HepG2 (cell line): ENCODE data around the gene MDM4. TPM values are rescaled to one million over a fixed set of nuclear protein-coding genes. Genes with fewer than 3 reads are reported as not detected.

ENCODE experiments used
- ATAD3A ChIP-seq: sonication (generic); formaldehyde crosslinking; IDR thresholded peaks from 2 replicates; pipeline ENCODE4 v1.4.0; 2020; ENCODE audit warnings: missing genetic modification reagents
- CHD4 ChIP-seq: fragments of 200-600 bp; sonication (generic); IDR thresholded peaks from 2 replicates; pipeline ENCODE4 v1.7.0; 2017; ENCODE audit warnings: mild to moderate bottlenecking, low read length, borderline replicate concordance
- FLYWCH1 ChIP-seq: sonication (generic); formaldehyde crosslinking; IDR thresholded peaks from 2 replicates; pipeline ENCODE4 v1.8.1; 2023; ENCODE audit warnings: mild to moderate bottlenecking, missing genetic modification reagents
- LCORL ChIP-seq, 2 experiments: fragments of 450-650 bp in 1 of 2; sonication (generic) in 1 of 2; formaldehyde crosslinking in 1 of 2; IDR thresholded peaks; 2 replicates each; pipeline versions ENCODE4 v1.5.0 to v1.6.1; 2017 to 2020; ENCODE audit warnings: antibody characterized with exemption in 1 of 2, missing genetic modification reagents in 1 of 2
- NFE2 ChIP-seq: sonication (generic); formaldehyde crosslinking; IDR thresholded peaks from 2 replicates; pipeline ENCODE4 v1.4.0; 2020; ENCODE audit warnings: missing genetic modification reagents
- RFX3 ChIP-seq: IDR thresholded peaks from 2 replicates; pipeline ENCODE4 v1.6.1; 2016; ENCODE audit warnings: missing biosample characterization, missing genetic modification reagents
- ZNF343 ChIP-seq: sonication (generic); formaldehyde crosslinking; IDR thresholded peaks from 2 replicates; pipeline ENCODE4 v1.4.0; 2020; ENCODE audit warnings: mild to moderate bottlenecking, missing genetic modification reagents
- ZNF674 ChIP-seq: sonication (generic); formaldehyde crosslinking; IDR thresholded peaks from 2 replicates; pipeline ENCODE4 v1.5.0; 2020; ENCODE audit warnings: low read depth, mild to moderate bottlenecking, missing genetic modification reagents
- ZNF761 ChIP-seq: sonication (generic); formaldehyde crosslinking; conservative IDR thresholded peaks from 2 replicates; pipeline ENCODE4 v1.4.0; 2020; ENCODE audit warnings: mild to moderate bottlenecking, missing genetic modification reagents
- polyA plus RNA-seq, 8 experiments: library from polyadenylated mRNA; depleted of rRNA in 3 of 8; stranded (reverse) in 7 of 8; unstranded in 1 of 8; fragments of >200 nt; fragmentation: Illumina TruSeq in 4 of 8; extraction: Trizol in 4 of 8; gene quantifications; 2 replicates each; pipeline versions ENCODE4 v1.2.1 to v1.2.3, GENCODE V29; 2011 to 2016; ENCODE audit warnings: low read depth in 4 of 8, missing spikeins in 1 of 8, mixed read lengths in 1 of 8; ENCODE audit not compliant: insufficient read depth in 1 of 8
- total RNA-seq, 5 experiments: library from RNA; depleted of rRNA; stranded (reverse); fragments of >200 nt; fragmentation: Illumina TruSeq; extraction: Trizol; gene quantifications; 2 replicates each; pipeline ENCODE4 v1.2.3, GENCODE V29; 2016; ENCODE audit warnings: low read depth in 1 of 5
- TF ChIP-seq, protein P1 (sequence below): sonication (generic); formaldehyde crosslinking; IDR thresholded peaks from 2 replicates; pipeline ENCODE4 v1.9.0; 2022; ENCODE audit warnings: low read depth, missing genetic modification reagents
- TF ChIP-seq, protein P2 (sequence below): sonication (generic); formaldehyde crosslinking; IDR thresholded peaks from 2 replicates; pipeline ENCODE4 v1.8.0; 2022; ENCODE audit warnings: mild to moderate bottlenecking, missing genetic modification reagents, borderline replicate concordance
- TF ChIP-seq, protein P3 (sequence below): sonication (generic); formaldehyde crosslinking; conservative IDR thresholded peaks from 2 replicates; pipeline ENCODE4 v1.5.0; 2020; ENCODE audit warnings: missing genetic modification reagents
- TF ChIP-seq, protein P4 (sequence below): sonication (generic); formaldehyde crosslinking; IDR thresholded peaks from 2 replicates; pipeline ENCODE4 v1.5.1; 2020; ENCODE audit warnings: mild to moderate bottlenecking, moderate library complexity, missing genetic modification reagents
- TF ChIP-seq, protein P5 (sequence below): sonication (generic); formaldehyde crosslinking; IDR thresholded peaks from 2 replicates; pipeline ENCODE4 v1.8.1; 2023; ENCODE audit warnings: mild to moderate bottlenecking, missing genetic modification reagents
- TF ChIP-seq, protein P6 (sequence below): sonication (generic); formaldehyde crosslinking; IDR thresholded peaks from 2 replicates; pipeline ENCODE4 v1.5.1; 2020; ENCODE audit warnings: missing genetic modification reagents, mild to moderate bottlenecking, borderline replicate concordance
- TF ChIP-seq, protein P7 (sequence below): sonication (generic); formaldehyde crosslinking; IDR thresholded peaks from 2 replicates; pipeline ENCODE4 v1.5.0; 2020; ENCODE audit warnings: missing genetic modification reagents, mild to moderate bottlenecking, borderline replicate concordance

MDM4 gene
- total and polyA plus RNA-seq, 2 of the 13 experiments (the other 11 are each of a cell fraction or from before 2014, with no cell fraction given): 14.9 to 19.0 TPM

DNA sequence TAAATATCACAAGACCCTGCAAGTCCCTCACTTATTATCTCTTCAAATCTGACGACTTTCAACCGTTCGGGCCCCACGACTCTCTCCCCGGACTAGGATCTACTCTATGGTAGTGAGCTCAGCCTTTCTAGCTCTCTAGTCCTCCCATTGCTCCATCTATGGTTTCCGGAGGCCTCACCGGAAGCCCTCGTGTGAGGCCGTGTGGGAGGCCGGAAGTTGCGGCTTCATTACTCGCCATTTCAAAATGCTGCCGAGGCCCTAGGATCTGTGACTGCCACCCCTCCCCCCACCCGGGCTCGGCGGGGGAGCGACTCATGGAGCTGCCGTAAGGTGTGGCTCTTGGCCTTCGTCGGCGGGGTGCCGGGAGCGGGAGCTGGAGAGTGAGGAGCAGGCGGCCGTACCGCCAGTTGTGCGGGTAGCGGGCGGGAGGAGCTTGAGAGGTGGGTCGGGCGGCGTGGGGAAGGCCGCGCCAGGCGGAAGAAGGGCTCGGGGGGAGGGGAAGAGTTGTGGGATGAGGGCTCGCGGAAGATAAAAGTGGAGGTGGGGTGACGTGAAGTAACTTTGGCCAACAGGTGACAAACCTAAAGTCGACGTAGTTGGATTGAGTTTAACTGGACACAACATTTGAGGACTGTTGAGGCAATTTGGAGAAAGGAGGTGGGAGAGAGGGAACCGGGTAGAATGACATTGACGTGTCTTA lies at the start of gene MDM4 (continued):
- TF ChIP-seq ZNF343 (peak; percentile 95; the same call in 1 of the 2 replicates), NFE2 (CRISPR knock-in tag) (no peak), CHD4 (no peak), RFX3 (no peak), LCORL (IDR thresholded peaks at IDR 0.05) (peak; percentile 58), LCORL (CRISPR knock-in tag; IDR thresholded peaks at IDR 0.05) (peak; percentile 62), FLYWCH1 (CRISPR knock-in tag) (0 out of 2 replicates have a peak, but pooled peaks have one; percentile 7), ZNF674 (CRISPR knock-in tag) (no peak), ATAD3A (CRISPR knock-in tag) (peak; percentile 77), ZNF761 (CRISPR knock-in tag) (peak; percentile 78)
- TF ChIP-seq, protein P1, sequence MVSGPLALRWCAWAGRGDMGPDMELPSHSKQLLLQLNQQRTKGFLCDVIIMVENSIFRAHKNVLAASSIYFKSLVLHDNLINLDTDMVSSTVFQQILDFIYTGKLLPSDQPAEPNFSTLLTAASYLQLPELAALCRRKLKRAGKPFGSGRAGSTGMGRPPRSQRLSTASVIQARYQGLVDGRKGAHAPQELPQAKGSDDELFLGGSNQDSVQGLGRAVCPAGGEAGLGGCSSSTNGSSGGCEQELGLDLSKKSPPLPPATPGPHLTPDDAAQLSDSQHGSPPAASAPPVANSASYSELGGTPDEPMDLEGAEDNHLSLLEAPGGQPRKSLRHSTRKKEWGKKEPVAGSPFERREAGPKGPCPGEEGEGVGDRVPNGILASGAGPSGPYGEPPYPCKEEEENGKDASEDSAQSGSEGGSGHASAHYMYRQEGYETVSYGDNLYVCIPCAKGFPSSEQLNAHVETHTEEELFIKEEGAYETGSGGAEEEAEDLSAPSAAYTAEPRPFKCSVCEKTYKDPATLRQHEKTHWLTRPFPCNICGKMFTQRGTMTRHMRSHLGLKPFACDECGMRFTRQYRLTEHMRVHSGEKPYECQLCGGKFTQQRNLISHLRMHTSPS (CRISPR knock-in tag): no peak
- TF ChIP-seq, protein P2, sequence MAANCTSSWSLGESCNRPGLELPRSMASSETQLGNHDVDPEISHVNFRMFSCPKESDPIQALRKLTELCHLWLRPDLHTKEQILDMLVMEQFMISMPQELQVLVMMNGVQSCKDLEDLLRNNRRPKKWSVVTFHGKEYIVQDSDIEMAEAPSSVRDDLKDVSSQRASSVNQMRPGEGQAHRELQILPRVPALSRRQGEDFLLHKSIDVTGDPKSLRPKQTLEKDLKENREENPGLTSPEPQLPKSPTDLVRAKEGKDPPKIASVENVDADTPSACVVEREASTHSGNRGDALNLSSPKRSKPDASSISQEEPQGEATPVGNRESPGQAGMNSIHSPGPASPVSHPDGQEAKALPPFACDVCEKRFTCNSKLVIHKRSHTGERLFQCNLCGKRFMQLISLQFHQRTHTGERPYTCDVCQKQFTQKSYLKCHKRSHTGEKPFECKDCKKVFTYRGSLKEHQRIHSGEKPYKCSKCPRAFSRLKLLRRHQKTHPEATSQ (CRISPR knock-in tag): peak; percentile 82; the same call in 1 of the 2 replicates
- TF ChIP-seq, protein P3, sequence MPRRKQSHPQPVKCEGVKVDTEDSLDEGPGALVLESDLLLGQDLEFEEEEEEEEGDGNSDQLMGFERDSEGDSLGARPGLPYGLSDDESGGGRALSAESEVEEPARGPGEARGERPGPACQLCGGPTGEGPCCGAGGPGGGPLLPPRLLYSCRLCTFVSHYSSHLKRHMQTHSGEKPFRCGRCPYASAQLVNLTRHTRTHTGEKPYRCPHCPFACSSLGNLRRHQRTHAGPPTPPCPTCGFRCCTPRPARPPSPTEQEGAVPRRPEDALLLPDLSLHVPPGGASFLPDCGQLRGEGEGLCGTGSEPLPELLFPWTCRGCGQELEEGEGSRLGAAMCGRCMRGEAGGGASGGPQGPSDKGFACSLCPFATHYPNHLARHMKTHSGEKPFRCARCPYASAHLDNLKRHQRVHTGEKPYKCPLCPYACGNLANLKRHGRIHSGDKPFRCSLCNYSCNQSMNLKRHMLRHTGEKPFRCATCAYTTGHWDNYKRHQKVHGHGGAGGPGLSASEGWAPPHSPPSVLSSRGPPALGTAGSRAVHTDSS (CRISPR knock-in tag): no peak
- TF ChIP-seq, protein P4, sequence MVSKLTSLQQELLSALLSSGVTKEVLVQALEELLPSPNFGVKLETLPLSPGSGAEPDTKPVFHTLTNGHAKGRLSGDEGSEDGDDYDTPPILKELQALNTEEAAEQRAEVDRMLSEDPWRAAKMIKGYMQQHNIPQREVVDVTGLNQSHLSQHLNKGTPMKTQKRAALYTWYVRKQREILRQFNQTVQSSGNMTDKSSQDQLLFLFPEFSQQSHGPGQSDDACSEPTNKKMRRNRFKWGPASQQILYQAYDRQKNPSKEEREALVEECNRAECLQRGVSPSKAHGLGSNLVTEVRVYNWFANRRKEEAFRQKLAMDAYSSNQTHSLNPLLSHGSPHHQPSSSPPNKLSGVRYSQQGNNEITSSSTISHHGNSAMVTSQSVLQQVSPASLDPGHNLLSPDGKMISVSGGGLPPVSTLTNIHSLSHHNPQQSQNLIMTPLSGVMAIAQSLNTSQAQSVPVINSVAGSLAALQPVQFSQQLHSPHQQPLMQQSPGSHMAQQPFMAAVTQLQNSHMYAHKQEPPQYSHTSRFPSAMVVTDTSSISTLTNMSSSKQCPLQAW (CRISPR knock-in tag): peak; percentile 74
- TF ChIP-seq, protein P5, sequence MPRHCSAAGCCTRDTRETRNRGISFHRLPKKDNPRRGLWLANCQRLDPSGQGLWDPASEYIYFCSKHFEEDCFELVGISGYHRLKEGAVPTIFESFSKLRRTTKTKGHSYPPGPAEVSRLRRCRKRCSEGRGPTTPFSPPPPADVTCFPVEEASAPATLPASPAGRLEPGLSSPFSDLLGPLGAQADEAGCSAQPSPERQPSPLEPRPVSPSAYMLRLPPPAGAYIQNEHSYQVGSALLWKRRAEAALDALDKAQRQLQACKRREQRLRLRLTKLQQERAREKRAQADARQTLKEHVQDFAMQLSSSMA (CRISPR knock-in tag): peak; percentile 90; the same call in 1 of the 2 replicates
- TF ChIP-seq, protein P6, sequence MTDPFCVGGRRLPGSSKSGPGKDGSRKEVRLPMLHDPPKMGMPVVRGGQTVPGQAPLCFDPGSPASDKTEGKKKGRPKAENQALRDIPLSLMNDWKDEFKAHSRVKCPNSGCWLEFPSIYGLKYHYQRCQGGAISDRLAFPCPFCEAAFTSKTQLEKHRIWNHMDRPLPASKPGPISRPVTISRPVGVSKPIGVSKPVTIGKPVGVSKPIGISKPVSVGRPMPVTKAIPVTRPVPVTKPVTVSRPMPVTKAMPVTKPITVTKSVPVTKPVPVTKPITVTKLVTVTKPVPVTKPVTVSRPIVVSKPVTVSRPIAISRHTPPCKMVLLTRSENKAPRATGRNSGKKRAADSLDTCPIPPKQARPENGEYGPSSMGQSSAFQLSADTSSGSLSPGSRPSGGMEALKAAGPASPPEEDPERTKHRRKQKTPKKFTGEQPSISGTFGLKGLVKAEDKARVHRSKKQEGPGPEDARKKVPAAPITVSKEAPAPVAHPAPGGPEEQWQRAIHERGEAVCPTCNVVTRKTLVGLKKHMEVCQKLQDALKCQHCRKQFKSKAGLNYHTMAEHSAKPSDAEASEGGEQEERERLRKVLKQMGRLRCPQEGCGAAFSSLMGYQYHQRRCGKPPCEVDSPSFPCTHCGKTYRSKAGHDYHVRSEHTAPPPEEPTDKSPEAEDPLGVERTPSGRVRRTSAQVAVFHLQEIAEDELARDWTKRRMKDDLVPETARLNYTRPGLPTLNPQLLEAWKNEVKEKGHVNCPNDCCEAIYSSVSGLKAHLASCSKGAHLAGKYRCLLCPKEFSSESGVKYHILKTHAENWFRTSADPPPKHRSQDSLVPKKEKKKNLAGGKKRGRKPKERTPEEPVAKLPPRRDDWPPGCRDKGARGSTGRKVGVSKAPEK: peak; percentile 68; the same call in 1 of the 2 replicates
- TF ChIP-seq, protein P7, sequence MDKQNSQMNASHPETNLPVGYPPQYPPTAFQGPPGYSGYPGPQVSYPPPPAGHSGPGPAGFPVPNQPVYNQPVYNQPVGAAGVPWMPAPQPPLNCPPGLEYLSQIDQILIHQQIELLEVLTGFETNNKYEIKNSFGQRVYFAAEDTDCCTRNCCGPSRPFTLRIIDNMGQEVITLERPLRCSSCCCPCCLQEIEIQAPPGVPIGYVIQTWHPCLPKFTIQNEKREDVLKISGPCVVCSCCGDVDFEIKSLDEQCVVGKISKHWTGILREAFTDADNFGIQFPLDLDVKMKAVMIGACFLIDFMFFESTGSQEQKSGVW (CRISPR knock-in tag): no peak
